Skeletal muscle tissue (tissue), 4 donors: ENCODE measurements around the gene INSYN1. TPM values are rescaled to one million over a fixed set of nuclear protein-coding genes. Genes with fewer than 3 reads are reported as not detected.

Experiments used
- H3K27ac ChIP-seq: one replicate; pipeline ENCODE4 v1.7.0; 2013; ENCODE audit warnings: mild to moderate bottlenecking, low read depth, low read length, inconsistent platforms
- H3K27me3 ChIP-seq, 3 donors: one replicate each; pipeline ENCODE4 v1.7.0; 2013; ENCODE audit warnings: low read length in 3 of 3; ENCODE audit not compliant: control insufficient read depth in 3 of 3, insufficient read depth in 3 of 3
- H3K36me3 ChIP-seq, 3 donors: one replicate each; pipeline ENCODE4 v1.7.0; 2013; ENCODE audit warnings: low read length in 3 of 3; ENCODE audit not compliant: control insufficient read depth in 3 of 3, insufficient read depth in 3 of 3
- H3K4me1 ChIP-seq, 3 donors: one replicate each; pipeline ENCODE4 v1.7.0; 2013; ENCODE audit warnings: low read length in 3 of 3, mild to moderate bottlenecking in 3 of 3; ENCODE audit not compliant: control insufficient read depth in 3 of 3, insufficient read depth in 3 of 3
- H3K4me3 ChIP-seq, 3 donors: one replicate each; pipeline ENCODE4 v1.7.0; 2013; ENCODE audit warnings: low read length in 3 of 3
- H3K9ac ChIP-seq, 3 donors: one replicate each; pipeline ENCODE4 v1.7.0; 2013; ENCODE audit warnings: low read length in 3 of 3, mild to moderate bottlenecking in 3 of 3, moderate library complexity in 2 of 3, low read depth in 1 of 3
- H3K9me3 ChIP-seq, 3 donors: one replicate each; pipeline ENCODE4 v1.7.0; 2013; ENCODE audit warnings: low read length in 3 of 3; ENCODE audit not compliant: control insufficient read depth in 3 of 3
- total RNA-seq: library from RNA; depleted of rRNA; stranded (reverse); fragments of >200 nt; gene quantifications from one replicate; pipeline ENCODE4 v1.2.3, GENCODE V29; 2014
- donor health status: Osteomylitis.

Gene INSYN1
- total RNA-seq, 1 donor from 2014 or later, result 2.1 TPM

DNA sequence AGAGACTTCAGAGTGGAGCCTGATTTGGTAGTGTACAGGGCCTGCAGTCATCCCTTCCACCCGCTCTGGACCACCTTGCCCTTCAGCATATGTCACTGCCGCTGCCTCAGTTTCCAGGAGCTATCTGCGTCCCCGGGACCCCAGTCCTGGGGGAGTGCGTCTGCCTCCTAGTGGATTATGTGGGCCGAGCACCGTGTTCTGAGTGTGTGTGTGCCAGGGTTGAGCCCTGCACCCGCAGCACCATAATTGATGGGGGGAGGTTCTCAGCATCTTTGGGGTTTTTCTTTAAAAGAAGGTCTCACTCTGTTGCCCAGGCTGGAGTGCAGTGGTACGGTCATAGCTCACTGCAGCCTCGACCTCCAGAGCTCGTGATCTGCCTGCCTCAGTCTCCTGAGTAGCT lies 35.3 kb downstream of the INSYN1 start:
- Histone ChIP-seq H3K9me3 (no peaks in the 10 kb centered on the region), H3K36me3 (peaks cover 4 to 10% (median 9%) of the 10 kb centered on the region in 3 donors), H3K27ac (no peak overlapping the region), H3K4me3 (no peak overlapping the region), H3K27me3 (peaks cover 0 to 4% (median 0%) of the 10 kb centered on the region in 3 donors), H3K9ac (no peak overlapping the region), H3K4me1 (peaks cover 4 to 17% (median 14%) of the 10 kb centered on the region in 3 donors)

DNA sequence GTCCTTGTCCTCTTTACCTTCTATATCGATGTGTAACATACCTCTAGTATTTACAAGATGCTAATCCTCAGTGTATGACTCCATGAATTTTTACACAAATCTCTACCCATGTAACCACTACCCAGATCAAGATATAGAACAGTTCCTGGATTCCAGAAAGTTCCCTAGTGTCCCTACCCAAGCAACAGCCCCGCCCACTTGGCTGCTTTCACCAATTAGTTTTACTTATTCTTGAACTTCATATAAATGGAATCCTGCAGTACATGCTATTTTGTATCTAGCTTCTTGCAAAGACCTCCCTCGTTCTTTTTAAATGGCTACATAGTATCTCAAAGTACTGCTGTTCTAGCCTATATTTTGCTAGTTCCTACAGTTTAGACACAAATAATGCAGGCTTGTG lies 35.9 kb downstream of the INSYN1 start:
- H3K4me1 ChIP-seq, result peaks cover 4 to 17% (median 14%) of the 10 kb centered on the region in 3 donors
- H3K27me3 ChIP-seq, result peaks cover 0 to 4% (median 0%) of the 10 kb centered on the region in 3 donors
- H3K4me3 ChIP-seq, result no peak overlapping the region
- no peaks in the 10 kb centered on the region for H3K9me3 ChIP-seq
- H3K36me3 ChIP-seq, result peaks cover 8 to 15% (median 10%) of the 10 kb centered on the region in 3 donors
- no peak overlapping the region for H3K9ac ChIP-seq
- H3K27ac ChIP-seq, result no peak overlapping the region

DNA sequence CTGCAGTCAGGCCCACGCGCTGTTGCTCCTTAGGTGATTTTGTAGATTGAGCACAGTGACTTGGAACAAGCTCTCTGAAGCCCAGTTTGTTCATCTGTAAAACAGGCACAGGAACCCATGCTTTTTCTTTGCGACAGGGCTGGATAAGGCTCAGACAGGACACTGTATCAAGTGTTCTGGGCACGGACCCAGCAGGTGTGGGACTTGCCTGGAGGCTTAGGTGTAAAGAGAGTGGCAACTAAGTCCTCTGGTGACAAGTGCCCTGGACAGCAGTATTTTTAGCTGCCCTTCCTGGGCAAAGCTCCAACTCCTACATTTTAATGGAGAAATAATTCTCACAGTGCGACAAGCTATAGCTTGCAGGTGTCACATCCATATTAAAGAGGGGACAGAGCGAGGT lies 36.7 kb downstream of the INSYN1 start:
- H3K9me3 ChIP-seq, result no peaks in the 10 kb centered on the region
- no peak overlapping the region for H3K9ac ChIP-seq
- H3K4me1 ChIP-seq, result peaks cover 4 to 17% (median 14%) of the 10 kb centered on the region in 3 donors
- H3K27me3 ChIP-seq, result peaks cover 0 to 4% (median 0%) of the 10 kb centered on the region in 3 donors
- peaks cover 9 to 20% (median 13%) of the 10 kb centered on the region in 3 donors for H3K36me3 ChIP-seq
- no peak overlapping the region for H3K27ac ChIP-seq
- no peak overlapping the region for H3K4me3 ChIP-seq

DNA sequence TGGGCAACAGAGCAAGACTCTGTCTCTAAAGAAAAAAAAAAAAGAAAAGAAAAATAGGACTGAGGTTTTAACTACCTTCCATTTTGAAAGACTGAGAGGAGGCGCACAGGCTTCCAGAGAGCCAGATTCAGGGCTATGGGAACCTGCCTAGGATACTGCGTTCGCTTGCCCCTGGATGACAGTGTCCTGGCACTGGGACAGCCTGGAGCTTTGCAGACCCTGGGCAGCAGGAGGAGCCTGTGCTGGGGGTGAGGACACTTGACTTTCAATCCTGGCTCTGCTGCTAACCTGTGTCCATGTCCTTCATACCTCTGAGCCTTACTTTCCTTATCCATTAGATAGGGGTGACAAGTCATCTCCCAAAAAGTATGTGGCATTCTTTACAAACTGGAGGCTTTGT lies 37.7 kb downstream of the INSYN1 start:
- Histone ChIP-seq H3K9ac (no peak overlapping the region), H3K36me3 (peaks cover 18 to 24% (median 23%) of the 10 kb centered on the region in 3 donors), H3K27ac (no peak overlapping the region), H3K4me3 (no peak overlapping the region), H3K4me1 (peaks cover 4 to 17% (median 13%) of the 10 kb centered on the region in 3 donors), H3K27me3 (peaks cover 0 to 4% (median 0%) of the 10 kb centered on the region in 3 donors), H3K9me3 (no peaks in the 10 kb centered on the region)

DNA sequence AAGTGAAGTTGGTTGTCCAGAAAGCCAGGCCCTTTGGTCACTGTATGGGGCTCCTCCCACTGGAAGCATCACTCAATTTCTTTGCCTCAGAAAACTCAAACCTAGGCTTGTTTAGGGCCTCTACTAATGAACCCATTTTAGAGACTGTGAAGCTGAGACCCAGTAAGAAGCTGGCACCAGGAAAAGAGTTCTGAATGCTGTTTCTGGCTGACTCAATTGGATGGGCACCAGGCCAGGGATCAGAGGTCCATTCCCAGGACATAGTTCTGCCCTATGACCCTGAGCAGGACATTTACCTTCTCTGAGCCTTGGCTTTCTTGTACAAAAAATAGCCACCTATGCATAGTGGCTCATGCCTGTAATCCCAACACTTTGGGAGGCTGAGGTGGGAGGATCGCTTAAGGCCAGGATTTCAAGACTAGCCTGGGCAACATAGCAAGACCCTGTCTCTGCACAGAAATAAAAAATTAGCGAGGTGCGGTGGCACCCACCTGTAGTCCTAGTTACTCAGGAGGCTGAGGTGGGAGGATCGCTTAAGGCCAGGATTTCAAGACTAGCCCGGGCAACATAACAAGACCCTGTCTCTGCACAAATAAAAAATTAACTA lies 38.4 kb downstream of the INSYN1 start:
- no peak overlapping the region for H3K27ac ChIP-seq

DNA sequence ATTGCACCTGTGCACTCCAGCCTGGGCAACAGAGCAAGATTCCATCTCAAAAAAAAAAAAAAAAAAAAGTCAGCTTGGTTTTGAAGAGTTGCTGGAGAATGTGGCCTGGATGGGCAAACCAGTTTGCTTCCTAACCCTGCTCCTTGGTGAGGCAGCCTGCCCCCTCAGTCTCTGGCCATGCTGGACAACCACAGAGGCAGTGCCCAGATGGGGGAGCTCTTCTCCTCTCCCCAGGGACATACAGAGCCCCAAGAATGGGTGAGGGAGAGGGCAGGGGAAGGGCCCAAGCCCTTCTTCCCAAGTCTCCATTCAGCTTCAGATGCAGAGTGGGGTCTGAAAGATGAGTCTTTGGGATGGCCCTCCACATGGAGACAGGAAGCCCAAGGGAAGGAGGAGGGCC lies 41.0 kb downstream of the INSYN1 start:
- Histone ChIP-seq H3K9ac (no peak overlapping the region), H3K9me3 (no peaks in the 10 kb centered on the region), H3K4me1 (peaks cover 4 to 17% (median 8%) of the 10 kb centered on the region in 3 donors), H3K27me3 (no peaks in the 10 kb centered on the region), H3K4me3 (no peak overlapping the region), H3K27ac (no peak overlapping the region), H3K36me3 (peaks cover 35 to 49% (median 40%) of the 10 kb centered on the region in 3 donors)

More for the DNA sequence above, 38.4 kb downstream of the INSYN1 start:
- Histone ChIP-seq H3K4me1 (peaks cover 4 to 17% (median 11%) of the 10 kb centered on the region in 3 donors), H3K9ac (no peak overlapping the region), H3K9me3 (no peaks in the 10 kb centered on the region), H3K27me3 (no peaks in the 10 kb centered on the region), H3K4me3 (no peak overlapping the region), H3K36me3 (peaks cover 19 to 25% (median 25%) of the 10 kb centered on the region in 3 donors)

DNA sequence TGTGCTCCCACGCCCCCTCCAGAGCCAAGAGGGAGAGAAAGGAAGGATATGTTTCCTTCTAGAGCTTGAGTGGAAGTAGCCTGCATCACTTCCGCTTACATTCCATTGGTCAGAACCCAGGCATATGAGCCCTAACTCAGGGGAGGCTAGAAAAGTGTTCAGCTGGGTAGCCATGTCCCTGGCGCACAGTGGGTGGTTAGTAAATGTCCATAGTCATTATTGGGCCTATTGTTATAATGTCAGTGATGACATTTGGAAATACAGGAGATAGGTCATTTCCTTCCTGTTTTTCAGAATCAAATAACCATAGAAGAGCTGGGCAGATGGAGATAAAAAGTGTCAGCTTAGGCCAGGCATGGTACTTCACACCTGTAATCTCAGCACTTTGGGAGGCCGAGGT lies 41.6 kb downstream of the INSYN1 start:
- H3K36me3 ChIP-seq, result peaks cover 41 to 54% (median 45%) of the 10 kb centered on the region in 3 donors
- peaks cover 4 to 13% (median 6%) of the 10 kb centered on the region in 3 donors for H3K4me1 ChIP-seq
- no peak overlapping the region for H3K27ac ChIP-seq
- no peaks in the 10 kb centered on the region for H3K9me3 ChIP-seq
- no peaks in the 10 kb centered on the region for H3K27me3 ChIP-seq
- no peak overlapping the region for H3K9ac ChIP-seq
- H3K4me3 ChIP-seq, result no peak overlapping the region

DNA sequence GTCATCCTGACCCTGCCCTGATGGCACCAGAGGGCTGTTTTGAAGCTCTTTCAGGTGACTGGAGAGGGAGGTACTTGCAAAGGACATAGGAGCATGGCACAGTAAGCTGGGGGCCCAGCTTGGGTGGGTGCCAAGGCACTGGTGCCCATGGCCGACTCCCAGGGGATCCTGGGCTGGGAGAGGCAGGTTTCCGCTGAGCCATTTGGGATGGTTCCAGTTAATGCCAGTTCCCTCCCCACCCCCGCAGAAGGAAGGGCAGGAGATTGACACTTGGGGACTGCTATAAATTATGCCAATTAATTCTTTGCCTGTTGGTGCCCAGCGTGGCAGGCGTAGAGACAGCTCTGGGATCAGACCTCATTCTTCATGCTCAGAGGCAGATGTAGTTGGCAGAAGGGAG lies 42.8 kb downstream of the INSYN1 start:
- Histone ChIP-seq H3K4me1 (peaks cover 0 to under 1% (median 0%) of the 10 kb centered on the region in 3 donors), H3K27ac (no peak overlapping the region), H3K27me3 (no peaks in the 10 kb centered on the region), H3K4me3 (no peak overlapping the region), H3K9me3 (no peaks in the 10 kb centered on the region), H3K36me3 (peaks cover 47 to 61% (median 48%) of the 10 kb centered on the region in 3 donors), H3K9ac (no peak overlapping the region)

DNA sequence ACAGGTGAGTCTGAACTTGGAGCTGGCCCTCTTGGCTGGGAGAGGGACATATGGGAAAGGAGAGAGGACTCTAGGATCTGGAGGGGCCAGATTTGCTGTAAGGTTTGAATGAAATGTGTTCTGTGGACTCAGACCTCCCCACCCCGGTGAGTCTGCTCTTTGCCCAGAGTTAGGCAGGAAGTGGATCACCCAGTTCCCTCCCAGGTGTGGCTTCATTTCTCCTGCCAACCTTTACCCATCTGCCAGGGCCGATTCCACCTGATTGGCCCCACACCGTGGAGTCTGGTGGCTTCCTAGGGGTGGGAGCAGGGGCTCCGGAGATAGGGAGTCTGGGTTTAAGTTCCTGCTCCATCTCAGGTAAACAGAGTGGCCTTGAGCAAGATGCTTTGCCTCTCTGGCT lies 43.5 kb downstream of the INSYN1 start:
- H3K4me1 ChIP-seq, result peaks cover 0 to 3% (median 0%) of the 10 kb centered on the region in 3 donors
- no peak overlapping the region for H3K4me3 ChIP-seq
- no peaks in the 10 kb centered on the region for H3K27me3 ChIP-seq
- no peaks in the 10 kb centered on the region for H3K9me3 ChIP-seq
- no peak overlapping the region for H3K27ac ChIP-seq
- H3K9ac ChIP-seq, result no peak overlapping the region
- peaks cover 47 to 64% (median 48%) of the 10 kb centered on the region in 3 donors for H3K36me3 ChIP-seq

DNA sequence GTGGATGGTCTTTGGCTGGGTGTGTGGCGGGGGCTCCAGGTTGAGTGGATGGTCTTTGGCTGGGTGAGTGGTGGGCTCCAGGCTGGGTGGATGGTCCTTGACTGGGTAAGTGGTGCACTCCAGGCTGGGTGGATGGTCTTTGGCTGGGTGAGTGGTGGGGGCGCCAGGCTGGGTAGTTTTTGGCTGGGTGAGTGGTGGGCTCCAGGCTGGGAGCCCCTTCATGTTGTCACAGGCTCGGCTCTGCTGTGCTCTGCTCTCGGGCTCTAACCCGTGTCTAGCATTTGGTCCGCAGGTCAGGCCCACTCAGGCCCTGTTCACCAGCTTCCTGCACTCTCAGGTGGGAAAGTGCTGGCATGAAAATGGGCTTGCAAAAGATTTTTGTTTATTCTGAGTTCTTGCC lies 43.9 kb downstream of the INSYN1 start:
- no peak overlapping the region for H3K4me3 ChIP-seq
- peaks cover 48 to 68% (median 53%) of the 10 kb centered on the region in 3 donors for H3K36me3 ChIP-seq
- H3K9me3 ChIP-seq, result no peaks in the 10 kb centered on the region
- H3K9ac ChIP-seq, result no peak overlapping the region
- no peak overlapping the region for H3K27ac ChIP-seq
- peaks cover 0 to 4% (median 0%) of the 10 kb centered on the region in 3 donors for H3K4me1 ChIP-seq
- H3K27me3 ChIP-seq, result no peaks in the 10 kb centered on the region
